Activated CD8-positive, alpha-beta T cell treated with anti-CD3 and anti-CD28 coated beads, Interleukin-2, amount 10 ng/mL, durations not matched to agents 7 days and 5 days (primary cell): ENCODE results near the gene UNC93A. TPM values are rescaled to one million over a fixed set of nuclear protein-coding genes. Genes with fewer than 3 reads are reported as not detected.
"Not testable (repeated sequence)": the region's sequence is repeated elsewhere in the genome, so short reads cannot be mapped to it uniquely, and the experiment has no call there.

Experiments used
- ATAC-seq: fragments of 150-1000 bp; cut with Tn5 transposase; one replicate; pipeline ENCODE4 v1.10.0; 2021; ENCODE audit warnings: moderate library complexity
- CTCF ChIA-PET: fragments of 350-600 bp; sonication (Branson Sonifier 250); formaldehyde crosslinking; loops from one replicate; lab custom pipeline; 2021; ENCODE audit warnings: antibody characterized with exemption; lab: Charles Lee
- POLR2A ChIA-PET: fragments of 350-600 bp; sonication (Branson Sonifier 250); formaldehyde crosslinking; loops from one replicate; lab custom pipeline; 2021; ENCODE audit warnings: antibody characterized with exemption; lab: Charles Lee
- DNase-seq: peaks from one replicate; pipeline ENCODE4 v3.0.0-alpha.2; 2020
- H3K27ac Mint-ChIP-seq: one replicate; pipeline ENCODE4 v1.8.0; 2021; ENCODE audit warnings: mild to moderate bottlenecking, mixed read lengths
- H3K27me3 Mint-ChIP-seq: one replicate; pipeline ENCODE4 v1.8.0; 2021; ENCODE audit warnings: low read depth, mixed read lengths
- H3K36me3 Mint-ChIP-seq: one replicate; pipeline ENCODE4 v1.8.0; 2021; ENCODE audit warnings: low read depth, mixed read lengths
- H3K4me1 Mint-ChIP-seq: one replicate; pipeline ENCODE4 v1.8.0; 2021; ENCODE audit warnings: low read depth, mixed read lengths
- H3K4me3 Mint-ChIP-seq: one replicate; pipeline ENCODE4 v1.8.0; 2021; ENCODE audit warnings: mild to moderate bottlenecking, mixed read lengths
- H3K9me3 Mint-ChIP-seq: one replicate; pipeline ENCODE4 v1.8.0; 2022; ENCODE audit warnings: mixed read lengths; ENCODE audit not compliant: insufficient read depth
- total RNA-seq, 2 experiments: library from RNA; stranded (reverse); gene quantifications; one replicate each; pipeline ENCODE4 v1.2.3, GENCODE V29; 2021

UNC93A gene
- total RNA-seq = not detected

DNA sequence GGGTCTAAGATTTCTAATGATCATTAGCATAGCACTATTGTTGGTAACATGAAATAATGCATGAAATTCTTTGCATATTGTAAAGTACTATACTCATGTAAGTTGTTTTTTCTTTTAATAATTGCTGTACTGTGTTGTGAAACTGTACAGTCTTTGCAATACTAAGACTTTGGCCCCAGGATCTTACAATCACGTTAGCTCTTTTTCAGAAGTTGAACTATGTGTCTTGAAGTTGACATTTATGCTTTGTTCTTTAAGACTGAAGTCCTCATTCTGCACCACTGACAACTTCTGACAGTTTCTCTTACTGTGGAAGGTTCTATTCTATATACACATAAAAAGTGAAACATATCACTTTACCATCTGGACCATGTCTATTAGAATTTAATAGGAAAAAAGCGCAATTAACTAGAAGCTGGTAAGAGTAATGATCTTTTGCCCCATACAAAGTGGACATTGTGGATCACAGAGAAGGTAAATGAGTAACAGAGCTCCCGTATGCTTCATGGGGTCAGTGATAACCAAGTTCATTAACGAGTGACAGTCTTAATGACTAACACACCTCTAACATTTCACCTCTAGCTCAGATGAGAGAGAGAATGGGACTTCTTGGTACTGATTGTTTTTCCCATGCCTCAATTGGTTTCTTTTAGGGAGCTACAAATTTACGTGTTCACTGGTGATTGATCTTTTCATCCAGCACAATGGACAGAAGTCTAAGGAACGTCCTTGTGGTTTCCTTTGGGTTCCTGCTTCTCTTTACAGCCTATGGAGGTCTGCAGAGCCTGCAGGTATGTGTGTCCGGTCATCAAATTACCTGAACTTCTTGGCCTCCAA lies at the start of gene UNC93A:
Gene UNC93A (plus strand): TSS at position 530 of the 837 bp plus-strand sequence. CDS start 175 bp downstream, at position 705.
- Mint-ChIP-seq H3K4me1 (no peaks in the 10 kb centered on the region), H3K36me3 (no peaks in the 10 kb centered on the region), H3K27ac (no peak within 1 kb of the TSS), H3K4me3 (no peak within 1 kb of the TSS), H3K9me3 (no peaks in the 10 kb centered on the region), H3K27me3 (no peaks in the 10 kb centered on the region)
- ATAC-seq (no peak), DNase-seq (no peak)
- ChIA-PET CTCF (interaction anchor here (0.9 to 2.0 kb wide), 3 partner anchors 61 to 515 kb away, joined by 3 to 9 read pairs (median 7); no protein-coding TSS in a partner anchor), POLR2A (no interaction called here)

DNA sequence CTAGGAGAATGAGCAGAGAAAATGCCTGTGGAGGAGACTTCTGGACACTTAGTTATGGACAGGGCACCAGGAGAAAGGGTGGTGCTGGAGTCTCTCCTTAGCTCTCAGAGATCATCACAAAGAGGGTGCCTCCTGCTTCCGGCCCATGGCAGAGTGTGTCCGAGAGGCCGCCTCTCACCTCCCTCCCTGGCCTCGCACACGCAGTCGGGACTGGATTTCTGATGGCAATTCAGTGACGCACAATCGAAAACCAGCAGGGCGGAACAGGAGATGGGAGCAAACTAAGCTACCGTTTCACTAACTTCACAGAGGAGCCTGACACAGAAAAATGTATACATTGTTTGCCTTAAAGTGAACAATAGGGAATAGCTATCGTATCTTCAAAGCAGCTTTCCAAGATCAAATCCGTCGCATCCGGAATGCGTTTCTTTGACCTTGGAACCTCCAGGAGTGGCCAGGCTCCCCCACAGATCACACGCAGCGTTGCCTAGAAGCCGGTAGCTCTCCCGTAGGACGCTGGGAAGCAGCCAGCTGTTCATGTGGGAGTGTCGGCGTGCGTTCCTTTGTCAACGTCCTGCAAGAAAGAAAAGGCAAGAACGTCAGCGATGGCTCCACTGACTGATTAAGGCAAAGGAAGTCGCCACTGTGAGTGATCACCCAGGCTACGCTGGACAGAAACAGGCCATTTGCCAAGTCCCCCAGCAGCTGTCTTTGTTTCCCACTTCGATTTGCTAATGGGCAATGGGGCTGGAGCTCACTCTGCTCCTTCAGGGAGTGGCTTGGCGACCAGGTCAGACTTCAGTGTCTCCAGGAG lies 49.6 kb upstream of the UNC93A start:
- CTCF ChIA-PET, POLR2A ChIA-PET, H3K4me3 Mint-ChIP-seq, H3K9me3 Mint-ChIP-seq, H3K27ac Mint-ChIP-seq, H3K27me3 Mint-ChIP-seq, DNase-seq, H3K36me3 Mint-ChIP-seq, ATAC-seq, H3K4me1 Mint-ChIP-seq: not testable (repeated sequence)

DNA sequence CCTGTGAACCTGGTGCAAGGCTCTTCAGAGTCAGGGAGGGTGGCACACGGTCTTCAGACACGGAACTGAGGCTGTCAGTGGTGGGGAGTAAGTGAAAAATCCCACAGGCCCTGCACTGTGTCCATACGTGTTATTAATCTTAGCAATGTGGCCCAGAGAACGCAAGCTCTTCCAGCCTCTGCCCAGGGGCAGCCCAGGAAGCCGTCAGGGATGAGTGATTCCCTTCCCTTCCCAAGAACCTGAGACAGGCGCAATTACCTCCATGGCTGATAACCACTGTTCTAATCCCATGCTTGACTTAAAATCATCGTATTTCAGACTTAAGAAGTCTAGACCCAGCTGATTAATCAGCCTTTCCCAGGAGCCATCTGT lies 49.0 kb upstream of the UNC93A start:
- POLR2A ChIA-PET, ATAC-seq, H3K4me3 Mint-ChIP-seq, H3K36me3 Mint-ChIP-seq, CTCF ChIA-PET, H3K4me1 Mint-ChIP-seq, DNase-seq, H3K27ac Mint-ChIP-seq, H3K9me3 Mint-ChIP-seq: not testable (repeated sequence)
- peaks cover 12% of the 10 kb centered on the region for H3K27me3 Mint-ChIP-seq

DNA sequence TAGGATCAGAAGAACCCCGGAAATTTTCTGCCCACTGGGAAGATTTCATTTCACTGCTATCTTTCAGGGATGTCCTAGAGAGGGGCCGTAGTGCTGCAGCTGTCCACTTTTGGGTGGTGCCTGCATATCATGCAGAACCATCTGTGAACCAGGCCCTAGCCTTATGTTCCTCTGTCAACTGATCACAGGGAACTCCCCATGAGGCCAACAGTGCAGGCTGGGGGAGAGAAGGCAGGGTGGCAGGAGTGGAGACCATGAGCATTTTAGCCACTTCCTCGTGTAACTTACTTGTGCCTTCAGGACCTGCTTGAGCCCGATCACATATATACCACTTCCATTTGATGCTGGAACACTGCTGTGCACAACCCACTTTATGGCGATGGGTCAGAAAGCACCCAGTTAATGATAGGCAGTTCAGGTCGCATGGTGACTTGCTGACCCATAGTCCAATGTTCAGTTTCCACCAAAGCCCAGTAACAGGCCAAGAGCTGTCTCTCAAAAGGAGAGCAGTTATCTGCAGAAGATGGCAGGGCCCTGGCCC lies 48.5 kb upstream of the UNC93A start:
- CTCF ChIA-PET, H3K27ac Mint-ChIP-seq, H3K36me3 Mint-ChIP-seq, DNase-seq, H3K4me3 Mint-ChIP-seq, H3K9me3 Mint-ChIP-seq, H3K4me1 Mint-ChIP-seq, ATAC-seq, POLR2A ChIA-PET: not testable (repeated sequence)
- H3K27me3 Mint-ChIP-seq = peaks cover 12% of the 10 kb centered on the region

DNA sequence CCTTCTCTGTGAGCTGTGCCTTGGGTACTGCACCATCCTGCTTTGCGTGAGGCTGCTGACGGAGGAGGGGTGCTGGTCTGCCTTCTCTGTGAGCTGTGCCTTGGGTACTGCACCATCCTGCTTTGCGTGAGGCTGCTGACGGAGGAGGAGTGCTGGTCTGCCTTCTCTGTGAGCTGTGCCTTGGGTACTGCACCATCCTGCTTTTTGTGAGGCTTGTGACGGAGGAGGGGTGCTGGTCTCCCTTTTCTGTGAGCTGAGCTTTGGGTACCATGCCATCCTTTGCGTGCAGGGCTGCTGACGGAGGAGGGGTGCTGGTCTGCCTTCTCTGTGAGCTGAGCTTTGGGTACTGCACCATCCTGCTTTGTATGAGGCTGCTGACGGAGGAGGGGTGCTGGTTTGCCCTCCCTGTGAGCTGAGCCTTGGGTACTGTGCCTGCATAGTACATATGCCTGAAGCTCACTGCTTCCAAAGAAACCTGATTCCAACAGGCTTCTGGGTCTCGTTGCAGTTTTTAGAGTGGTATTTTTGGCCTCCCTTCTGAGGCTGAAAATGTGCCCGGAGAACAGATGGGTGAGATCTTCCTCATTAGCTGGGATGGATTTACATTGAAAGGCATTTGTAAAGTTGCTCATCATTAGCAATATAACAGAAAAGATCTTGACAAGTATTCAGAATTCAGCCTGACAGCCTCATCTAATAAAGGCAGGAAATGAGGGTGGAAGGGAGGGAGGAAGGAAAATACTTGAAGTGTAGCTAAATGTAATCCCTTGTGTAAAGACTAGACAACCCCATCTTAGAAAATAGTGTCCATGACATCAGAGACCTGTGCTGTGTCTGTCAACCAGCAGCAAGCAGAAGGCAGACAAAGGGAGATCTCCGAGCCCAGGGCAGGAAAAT lies 46.8 kb upstream of the UNC93A start:
- H3K9me3 Mint-ChIP-seq = no peaks in the 10 kb centered on the region
- H3K36me3 Mint-ChIP-seq = no peaks in the 10 kb centered on the region
- H3K4me3 Mint-ChIP-seq = no peak overlapping the region
- ATAC-seq = no peak
- peaks cover 12% of the 10 kb centered on the region for H3K27me3 Mint-ChIP-seq
- H3K4me1 Mint-ChIP-seq = no peaks in the 10 kb centered on the region
- no peak overlapping the region for H3K27ac Mint-ChIP-seq
- ChIA-PET POLR2A (no interaction called here), CTCF (no interaction called here)
- no peak for DNase-seq

DNA sequence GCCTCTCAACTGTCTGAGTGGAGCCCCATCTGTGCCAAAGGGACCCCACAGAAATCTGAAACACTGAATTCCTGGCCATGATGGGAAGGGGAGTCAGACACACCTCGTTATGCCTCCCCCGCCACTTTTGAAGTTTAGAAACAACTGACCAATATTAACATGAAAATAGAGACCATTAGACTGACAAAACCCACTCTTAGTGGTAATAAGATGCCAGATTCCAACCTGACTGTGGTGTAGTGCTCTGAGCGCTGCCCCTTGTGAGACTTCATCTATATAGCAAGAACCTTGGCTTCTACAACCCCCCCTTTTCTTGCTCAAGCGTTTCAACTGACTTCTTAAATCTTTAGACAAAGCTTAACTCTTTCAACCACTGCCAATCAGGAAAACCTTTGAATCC lies 46.1 kb upstream of the UNC93A start:
- POLR2A ChIA-PET = no interaction called here
- Mint-ChIP-seq H3K27ac (no peak overlapping the region), H3K9me3 (no peaks in the 10 kb centered on the region), H3K27me3 (peaks cover 12% of the 10 kb centered on the region), H3K4me1 (no peaks in the 10 kb centered on the region), H3K36me3 (no peaks in the 10 kb centered on the region), H3K4me3 (no peak overlapping the region)
- ATAC-seq (no peak), DNase-seq (no peak)
- CTCF ChIA-PET = no interaction called here

DNA sequence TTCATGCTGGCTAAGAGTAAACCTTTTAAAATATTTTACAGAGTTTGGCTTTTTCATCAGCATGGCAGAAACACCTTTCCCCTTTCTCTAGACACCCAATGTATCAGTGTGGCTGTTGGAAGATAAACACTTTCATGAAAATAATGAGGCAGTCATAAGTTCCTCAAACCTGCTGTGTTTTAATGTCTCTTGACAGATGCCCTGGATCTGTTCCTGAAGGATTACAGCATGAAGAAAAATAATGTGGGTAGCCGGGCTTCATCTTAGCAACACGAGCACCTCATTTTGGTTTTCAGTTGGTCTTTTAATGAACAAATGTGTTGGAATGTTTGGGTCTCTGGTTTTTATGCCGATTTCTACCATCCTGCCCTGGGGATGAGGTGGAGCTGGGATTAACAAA lies 45.5 kb upstream of the UNC93A start:
- CTCF ChIA-PET = no interaction called here
- H3K4me1 Mint-ChIP-seq = no peaks in the 10 kb centered on the region
- H3K9me3 Mint-ChIP-seq = no peaks in the 10 kb centered on the region
- H3K4me3 Mint-ChIP-seq = no peak overlapping the region
- ATAC-seq (no peak), DNase-seq (no peak)
- peaks cover 12% of the 10 kb centered on the region for H3K27me3 Mint-ChIP-seq
- no peaks in the 10 kb centered on the region for H3K36me3 Mint-ChIP-seq
- no peak overlapping the region for H3K27ac Mint-ChIP-seq
- POLR2A ChIA-PET = no interaction called here

DNA sequence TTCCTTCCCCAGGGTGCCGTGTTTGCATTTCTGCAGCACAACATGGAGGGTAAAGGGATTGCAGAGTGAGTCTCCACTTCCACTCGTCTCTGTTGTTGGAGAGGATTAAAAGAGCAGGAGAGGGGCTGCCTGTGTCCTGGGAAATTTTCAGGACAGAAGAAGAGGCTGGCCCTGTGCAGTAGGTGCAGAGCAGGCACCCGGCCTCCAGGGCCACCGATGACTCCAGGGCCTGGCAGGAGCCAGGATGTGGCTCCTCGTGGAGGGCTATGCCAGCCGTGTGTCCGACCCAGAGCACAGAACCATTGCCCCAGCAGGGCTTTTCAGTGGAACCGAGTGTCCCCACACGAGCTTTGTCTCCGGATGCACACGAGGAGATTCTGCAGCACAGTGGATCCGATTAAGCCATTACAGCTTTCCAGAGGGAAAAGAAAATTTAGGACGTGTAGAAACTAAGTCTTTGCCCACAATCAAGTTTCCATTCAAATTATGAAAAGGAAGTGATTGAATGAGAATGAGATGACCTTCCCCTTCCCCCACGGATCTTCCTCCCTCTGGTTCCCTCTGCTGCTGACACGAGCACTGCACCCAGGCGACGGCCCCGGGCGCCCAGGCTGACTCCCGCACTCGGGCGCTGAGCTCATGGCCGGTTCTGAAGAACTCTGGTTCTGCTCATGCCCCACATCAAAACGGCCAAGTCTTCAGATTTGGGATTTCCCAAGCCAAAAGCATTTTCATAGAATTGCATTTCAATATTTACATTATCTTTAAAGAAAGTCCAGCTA lies 43.1 kb upstream of the UNC93A start:
- Mint-ChIP-seq H3K9me3 (no peaks in the 10 kb centered on the region), H3K4me3 (no peak overlapping the region), H3K36me3 (no peaks in the 10 kb centered on the region), H3K4me1 (no peaks in the 10 kb centered on the region), H3K27me3 (peaks cover 12% of the 10 kb centered on the region), H3K27ac (no peak overlapping the region)
- DNase-seq (no peak), ATAC-seq (no peak)
- ChIA-PET CTCF (interaction anchor here (1.2 kb wide), 1 partner anchor 103 kb away, joined by 3 read pairs; no protein-coding TSS in a partner anchor), POLR2A (no interaction called here)

DNA sequence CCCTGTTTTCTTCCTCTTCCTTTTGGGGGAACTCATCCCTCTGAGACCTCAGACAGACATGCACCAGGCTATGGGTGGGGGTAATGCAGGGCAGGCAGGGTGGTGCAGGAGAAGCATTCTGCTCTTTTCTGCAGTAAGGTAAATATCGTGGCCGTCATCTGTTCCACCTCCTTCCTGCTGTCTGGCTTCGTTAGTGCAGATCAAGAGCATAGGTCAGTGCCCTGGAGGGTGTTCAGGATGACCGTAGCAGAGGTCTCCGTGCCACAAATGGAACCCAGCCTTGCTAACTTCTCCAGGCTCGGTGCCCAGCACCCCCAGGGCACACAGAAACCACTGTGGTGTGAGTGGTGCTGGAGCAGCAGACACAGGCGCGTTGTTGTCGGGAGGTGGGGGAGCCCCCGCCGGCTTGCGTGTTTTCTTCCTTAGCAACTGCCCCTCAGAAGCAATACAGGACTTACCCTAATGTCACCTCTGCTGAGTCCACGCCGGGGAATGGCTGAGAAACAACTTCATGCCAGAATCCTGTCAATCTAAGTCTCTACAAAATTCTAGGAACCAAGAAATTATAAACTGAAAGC lies 42.1 kb upstream of the UNC93A start:
- POLR2A ChIA-PET, H3K9me3 Mint-ChIP-seq, H3K27ac Mint-ChIP-seq, H3K4me1 Mint-ChIP-seq, CTCF ChIA-PET, H3K4me3 Mint-ChIP-seq, H3K36me3 Mint-ChIP-seq, ATAC-seq, DNase-seq: not testable (repeated sequence)
- peaks cover 14% of the 10 kb centered on the region for H3K27me3 Mint-ChIP-seq

DNA sequence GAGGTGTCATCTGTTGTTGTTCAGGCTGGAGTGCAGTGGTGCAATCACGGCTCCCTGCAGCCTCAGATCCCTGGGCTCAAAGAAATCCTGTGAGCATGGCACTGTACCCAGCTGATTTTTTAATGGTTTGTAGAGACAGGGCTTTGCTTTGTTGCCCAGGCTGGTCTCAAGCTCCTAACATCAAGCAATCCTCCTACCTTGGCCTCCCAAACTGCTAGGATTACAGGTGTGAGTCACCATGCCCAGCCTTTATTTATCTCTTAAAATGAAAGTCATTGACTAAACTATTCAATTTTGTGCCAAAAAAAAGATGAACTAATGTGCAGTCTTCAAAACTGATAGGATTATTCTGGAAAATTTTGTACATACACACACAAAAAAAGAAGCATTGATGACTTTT lies 38.8 kb upstream of the UNC93A start:
- no peaks in the 10 kb centered on the region for H3K36me3 Mint-ChIP-seq
- H3K27ac Mint-ChIP-seq = no peak overlapping the region
- CTCF ChIA-PET = no interaction called here
- H3K4me1 Mint-ChIP-seq = no peaks in the 10 kb centered on the region
- no peak for ATAC-seq
- POLR2A ChIA-PET = no interaction called here
- peaks cover 5% of the 10 kb centered on the region for H3K9me3 Mint-ChIP-seq
- peaks cover 4% of the 10 kb centered on the region for H3K27me3 Mint-ChIP-seq
- H3K4me3 Mint-ChIP-seq = no peak overlapping the region
- DNase-seq = no peak
